ENCODE data around the gene ASRGL1.

ASRGL1 gene

GRCh38 chr11:62428871-62429560 lies 91.8 kb downstream of the ASRGL1 start:
- DNase-seq, result no peak
- intact Hi-C loops (cut with DNase I), result no loop called here

- intact Hi-C loops (cut with DNase I), result no loop called here
- DNase-seq, result no peak
Measured at GRCh38 chr11:62430425-62430824, 93.2 kb downstream of the ASRGL1 start.

- intact Hi-C loops (cut with DNase I), result no loop called here
- no peak for DNase-seq
Measured at GRCh38 chr11:62431171-62431901, 94.1 kb downstream of the ASRGL1 start.

DNA sequence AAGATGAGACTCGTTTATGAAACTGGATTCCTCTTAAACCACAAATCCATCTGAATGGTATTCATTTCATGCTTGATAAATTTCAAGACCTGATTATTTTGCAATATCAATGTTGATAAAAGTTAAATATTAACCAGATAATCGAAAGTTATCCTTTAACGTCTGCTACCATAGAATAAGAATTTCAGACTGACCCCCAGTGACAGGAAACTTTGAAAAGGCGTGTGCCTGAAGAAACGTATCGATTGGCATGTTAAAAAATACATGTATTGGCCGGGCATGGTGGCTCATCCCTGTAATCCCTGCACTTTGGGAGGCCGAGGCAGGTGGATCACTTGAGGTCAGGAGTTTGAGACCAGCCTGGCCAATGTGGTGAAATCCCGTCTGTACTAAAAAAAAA lies 95.4 kb downstream of the ASRGL1 start:
- intact Hi-C loops (cut with DNase I), result no loop called here
- no peak for DNase-seq

DNA sequence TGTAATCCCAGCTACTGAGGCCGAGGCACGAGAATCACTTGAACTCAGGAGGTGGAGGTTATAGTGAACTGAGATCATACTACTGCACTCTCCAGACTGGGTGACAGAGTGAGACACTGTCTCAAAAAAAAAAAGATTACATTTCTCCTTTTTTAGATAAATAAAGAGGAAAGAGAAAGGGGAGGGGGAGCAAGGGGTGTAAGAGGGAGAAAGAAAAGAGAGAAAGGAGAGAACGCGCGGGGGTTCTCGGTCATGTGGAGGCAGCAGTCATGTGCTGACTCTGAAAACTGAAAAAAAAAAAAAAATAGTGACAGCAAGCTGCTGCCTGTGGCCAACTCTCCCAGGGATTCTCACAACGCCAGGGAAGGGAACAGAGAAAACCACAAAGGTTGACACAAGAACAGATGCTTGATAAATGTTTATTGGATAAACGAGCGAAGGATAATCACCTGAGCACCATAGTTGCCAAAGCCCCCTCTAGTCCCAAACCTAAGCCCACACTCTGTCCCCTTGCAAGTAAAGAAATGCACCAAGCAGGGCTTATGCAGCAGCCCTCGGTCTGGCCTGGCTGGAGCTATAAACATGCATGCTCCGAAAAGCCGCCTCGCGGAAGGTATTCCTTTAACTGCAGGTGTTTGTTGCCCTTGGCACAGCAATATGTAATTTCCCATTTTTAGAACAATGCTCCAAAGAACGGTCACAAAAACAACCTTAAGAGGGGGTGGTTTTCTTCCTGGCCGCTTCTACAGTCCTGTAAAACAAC lies 96.1 kb downstream of the ASRGL1 start:
- no peak for DNase-seq
- intact Hi-C loops (cut with DNase I), result no loop called here

DNA sequence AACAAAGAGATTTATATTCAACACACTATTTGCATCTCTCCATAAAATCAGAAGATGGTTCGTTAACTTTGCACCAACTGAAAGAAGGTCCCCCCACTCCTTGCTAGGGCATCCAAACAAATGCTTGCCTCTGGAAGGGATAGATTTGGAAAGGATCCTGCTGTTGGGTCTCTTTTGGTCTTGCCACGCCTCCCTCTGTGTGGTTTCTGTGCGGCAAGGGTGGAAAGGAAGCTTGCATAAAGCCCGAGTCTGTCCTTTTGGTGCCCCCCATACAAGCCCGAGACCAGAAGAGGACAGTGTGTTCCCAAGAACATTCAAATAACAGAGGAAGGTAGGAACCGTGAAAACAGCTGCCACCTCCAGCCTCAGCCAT lies 96.6 kb downstream of the ASRGL1 start:
- DNase-seq, result no peak
- intact Hi-C loops (cut with DNase I), result no loop called here

DNA sequence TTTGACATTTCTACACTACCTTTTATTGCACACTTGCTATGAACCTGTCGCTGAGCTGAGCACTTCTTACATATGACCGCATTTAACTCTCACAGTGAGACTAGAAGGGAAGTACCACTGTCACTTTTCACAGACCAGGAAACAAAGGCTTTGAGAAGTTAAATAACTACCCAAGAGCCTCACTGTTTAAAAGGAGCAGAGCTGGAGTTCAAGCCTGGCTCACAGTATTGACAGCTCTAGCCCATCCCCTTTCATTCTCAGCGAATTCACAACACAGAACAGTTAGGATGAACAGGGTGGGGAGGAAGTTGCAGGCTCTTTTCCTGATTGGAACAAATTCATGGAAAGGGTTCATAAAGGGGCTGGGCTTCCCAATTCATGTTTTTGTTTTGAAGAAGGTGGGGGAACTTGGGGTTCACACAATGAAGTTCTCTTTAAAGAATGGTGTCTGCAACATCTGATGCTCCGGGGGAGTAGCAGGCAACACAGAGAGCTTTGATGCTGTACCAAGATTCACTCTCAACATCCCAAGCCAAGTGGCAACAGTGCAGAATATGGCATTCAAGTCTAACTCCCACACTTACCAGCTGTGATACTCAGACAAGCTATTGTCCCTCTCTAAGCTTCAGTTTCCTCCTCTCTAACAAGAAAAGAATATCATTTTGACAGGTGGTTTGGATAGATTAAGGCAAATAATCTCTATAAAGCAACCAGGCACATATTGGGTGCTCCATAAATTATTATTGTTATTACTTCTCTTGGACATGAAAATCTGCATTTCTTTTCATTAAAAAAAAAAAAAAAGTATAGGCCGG lies 98.8 kb downstream of the ASRGL1 start:
- peak in 5 of 42 donors; percentile 18 to 71 (median 26) for DNase-seq
- intact Hi-C loops (cut with DNase I), result no loop called here

- intact Hi-C loops (cut with DNase I), result no loop called here
Measured at GRCh38 chr11:62437616-62438015, 100.4 kb downstream of the ASRGL1 start.

DNA sequence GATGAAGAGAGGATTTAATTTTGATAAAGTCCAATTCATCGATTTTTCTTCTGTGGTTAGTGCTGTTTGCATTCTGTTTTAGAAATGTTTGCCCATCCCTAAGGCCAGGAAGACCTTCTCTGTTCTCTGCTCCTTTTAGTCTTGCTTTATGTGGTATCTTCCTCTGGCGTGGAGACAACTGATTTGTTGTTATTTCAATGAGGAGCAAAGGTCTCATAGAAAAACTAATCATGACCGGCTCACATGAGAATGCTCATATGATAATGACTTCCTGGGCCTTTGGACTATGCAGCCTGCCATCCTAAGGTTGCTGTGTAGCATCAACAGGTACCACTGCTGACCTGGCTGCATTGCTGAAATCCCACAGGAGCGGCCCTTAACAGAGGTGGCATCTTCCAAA lies 101.4 kb downstream of the ASRGL1 start:
- no peak for DNase-seq
- intact Hi-C loops (cut with DNase I), result no loop called here

More at GRCh38 chr11:62437616-62438015, 100.4 kb downstream of the ASRGL1 start:
- no peak for DNase-seq

GRCh38 chr11:62439785-62440602 lies 102.7 kb downstream of the ASRGL1 start:
- intact Hi-C loops (cut with DNase I), result no loop called here
- peak in 27 of 42 donors; percentile 19 to 71 (median 35) for DNase-seq
